Ascending aorta (tissue), 2 donors: ENCODE measurements around the gene TMEM179. TPM values are rescaled to one million over a fixed set of nuclear protein-coding genes. Genes with fewer than 3 reads are reported as not detected.

Experiments
- DNase-seq, 2 donors: peaks; one replicate each; pipeline ENCODE4 v3.0.0-alpha.2; 2019; ENCODE audit warnings: low spot score in 2 of 2
- H3K27ac ChIP-seq, 2 donors: fragments of 200-600 bp; sonication (generic); one replicate each; pipeline ENCODE4 v1.5.1; 2016 to 2017; ENCODE audit warnings: mild to moderate bottlenecking in 1 of 2
- H3K27me3 ChIP-seq: fragments of 200-600 bp; sonication (generic); one replicate; pipeline ENCODE4 v1.5.1; 2017
- H3K36me3 ChIP-seq, 2 donors: fragments of 200-600 bp; sonication (generic); one replicate each; pipeline ENCODE4 v1.5.1; 2016
- H3K4me1 ChIP-seq, 2 donors: fragments of 200-600 bp; sonication (generic); one replicate each; pipeline ENCODE4 v1.5.1; 2016 to 2017; ENCODE audit warnings: mild to moderate bottlenecking in 1 of 2
- H3K4me3 ChIP-seq, 2 donors: fragments of 200-600 bp; sonication (generic); one replicate each; pipeline ENCODE4 v1.5.1; 2016 to 2017; ENCODE audit warnings: mild to moderate bottlenecking in 1 of 2
- H3K9me3 ChIP-seq, 2 donors: fragments of 200-600 bp; sonication (generic); one replicate each; pipeline ENCODE4 v1.5.1; 2016
- intact Hi-C: fragments of 100-400 bp; cut with DNase I; formaldehyde crosslinking; loops from one replicate; pipeline ENCODE4 v1.15.1; 2023
- total RNA-seq: library from RNA; depleted of rRNA; stranded (reverse); fragments of >200 nt; gene quantifications from one replicate; pipeline ENCODE4 v1.1.0, GENCODE V29; 2016
- TF ChIP-seq, protein P1 (sequence below), 3 experiments: fragments of 200-600 bp in 2 of 3; fragments of 450-650 bp in 1 of 3; sonication (generic) in 2 of 3; IDR thresholded peaks; one replicate each; pipeline ENCODE4 v1.5.1; 2016 to 2019; ENCODE audit warnings: antibody characterized with exemption in 3 of 3, mild to moderate bottlenecking in 1 of 3, moderate library complexity in 1 of 3

TMEM179 gene
- total RNA-seq, 1 donor from 2014 or later = not detected

DNA sequence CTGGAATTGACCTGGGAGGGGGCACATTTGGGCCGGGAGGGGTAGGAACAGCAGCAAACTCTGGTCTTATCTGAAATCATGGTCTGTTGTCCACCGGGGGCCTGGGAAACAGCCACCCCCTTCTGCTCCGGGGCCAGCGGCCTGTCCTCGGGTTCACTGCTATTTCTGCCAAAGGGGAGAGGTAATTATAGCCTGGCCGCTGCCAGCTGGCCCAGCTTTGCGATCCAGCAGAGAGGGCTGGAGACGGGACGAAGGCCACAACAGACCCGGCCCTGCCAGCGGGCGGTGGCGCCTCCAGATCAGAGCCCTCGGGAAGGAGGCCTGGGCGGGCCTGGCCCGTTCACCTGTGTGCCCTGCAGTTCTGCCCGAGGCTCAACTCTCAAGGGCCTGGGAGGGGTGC is 25.1 kb downstream of the TMEM179 start, which contains the start of gene C14orf180:
Gene C14orf180, plus strand, starts transcription at position 258 of the 400 bp plus-strand sequence. CDS start 6,667 bp downstream, outside the sequence.
- Histone ChIP-seq H3K4me1 (peaks cover 12 to 26% of the 10 kb centered on the region in 2 donors), H3K9me3 (no peaks in the 10 kb centered on the region), H3K36me3 (no peaks in the 10 kb centered on the region), H3K27me3 (no peaks in the 10 kb centered on the region), H3K4me3 (no peak within 1 kb of the TSS), H3K27ac (no peak within 1 kb of the TSS)
- TF ChIP-seq, protein P1, sequence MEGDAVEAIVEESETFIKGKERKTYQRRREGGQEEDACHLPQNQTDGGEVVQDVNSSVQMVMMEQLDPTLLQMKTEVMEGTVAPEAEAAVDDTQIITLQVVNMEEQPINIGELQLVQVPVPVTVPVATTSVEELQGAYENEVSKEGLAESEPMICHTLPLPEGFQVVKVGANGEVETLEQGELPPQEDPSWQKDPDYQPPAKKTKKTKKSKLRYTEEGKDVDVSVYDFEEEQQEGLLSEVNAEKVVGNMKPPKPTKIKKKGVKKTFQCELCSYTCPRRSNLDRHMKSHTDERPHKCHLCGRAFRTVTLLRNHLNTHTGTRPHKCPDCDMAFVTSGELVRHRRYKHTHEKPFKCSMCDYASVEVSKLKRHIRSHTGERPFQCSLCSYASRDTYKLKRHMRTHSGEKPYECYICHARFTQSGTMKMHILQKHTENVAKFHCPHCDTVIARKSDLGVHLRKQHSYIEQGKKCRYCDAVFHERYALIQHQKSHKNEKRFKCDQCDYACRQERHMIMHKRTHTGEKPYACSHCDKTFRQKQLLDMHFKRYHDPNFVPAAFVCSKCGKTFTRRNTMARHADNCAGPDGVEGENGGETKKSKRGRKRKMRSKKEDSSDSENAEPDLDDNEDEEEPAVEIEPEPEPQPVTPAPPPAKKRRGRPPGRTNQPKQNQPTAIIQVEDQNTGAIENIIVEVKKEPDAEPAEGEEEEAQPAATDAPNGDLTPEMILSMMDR (IDR thresholded peaks at IDR 0.05) = no peak
- no peak for DNase-seq
- intact Hi-C loops = no loop called here

DNA sequence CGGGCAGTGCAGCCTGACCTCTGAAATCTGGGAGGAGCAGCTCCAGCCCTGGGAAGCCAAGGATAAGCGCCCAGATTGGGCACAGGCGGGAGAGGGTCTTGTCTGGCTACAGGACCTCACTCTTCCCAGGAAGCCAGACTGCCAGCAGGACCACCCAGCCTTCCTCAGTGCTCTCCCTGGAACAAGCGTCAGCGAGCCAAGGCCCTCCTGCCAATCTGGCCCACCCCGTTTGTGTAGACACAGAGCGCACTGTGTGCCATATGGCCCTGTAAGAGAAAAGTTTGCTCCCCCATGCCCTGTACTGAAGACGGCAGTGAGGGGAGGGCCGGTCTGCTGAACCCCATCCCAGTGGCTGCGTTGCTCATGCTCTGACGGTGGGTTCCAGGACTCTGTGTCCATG is 26.3 kb downstream of the TMEM179 start:
- Histone ChIP-seq H3K4me1 (peaks cover 12 to 26% of the 10 kb centered on the region in 2 donors), H3K27ac (no peak overlapping the region), H3K4me3 (no peak overlapping the region), H3K36me3 (no peaks in the 10 kb centered on the region), H3K27me3 (no peaks in the 10 kb centered on the region), H3K9me3 (no peaks in the 10 kb centered on the region)
- intact Hi-C loops = no loop called here
- TF ChIP-seq, protein P1 (IDR thresholded peaks at IDR 0.05) = no peak
- DNase-seq = no peak

DNA sequence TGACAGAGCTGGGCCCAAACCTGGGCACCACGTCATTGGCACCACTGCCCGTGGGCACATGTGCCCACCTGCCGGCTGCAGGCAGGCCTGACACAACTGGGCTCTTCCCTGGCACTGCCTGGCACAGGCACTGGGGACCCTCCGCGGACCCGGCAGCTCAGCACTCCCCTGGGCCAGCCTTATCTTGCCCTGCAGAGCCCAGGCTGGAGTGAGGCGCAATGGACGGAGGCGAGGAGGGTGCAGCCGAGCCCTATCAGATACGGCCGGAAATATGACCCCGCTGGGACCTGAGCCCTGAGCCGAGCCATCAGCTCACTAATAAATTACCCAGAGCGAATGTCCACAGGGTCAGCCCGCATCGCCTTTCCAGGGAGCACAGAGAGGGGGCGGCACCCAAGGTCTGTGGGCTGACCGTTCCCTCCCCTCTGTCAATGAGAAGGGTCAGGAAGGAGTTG is 26.7 kb downstream of the TMEM179 start:
- H3K4me3 ChIP-seq = no peak overlapping the region
- no peaks in the 10 kb centered on the region for H3K27me3 ChIP-seq
- TF ChIP-seq, protein P1 (IDR thresholded peaks at IDR 0.05) = no peak
- H3K9me3 ChIP-seq = no peaks in the 10 kb centered on the region
- intact Hi-C loops = no loop called here
- H3K27ac ChIP-seq = no peak overlapping the region
- H3K4me1 ChIP-seq = peaks cover 12 to 26% of the 10 kb centered on the region in 2 donors
- H3K36me3 ChIP-seq = no peaks in the 10 kb centered on the region
- DNase-seq = no peak

DNA sequence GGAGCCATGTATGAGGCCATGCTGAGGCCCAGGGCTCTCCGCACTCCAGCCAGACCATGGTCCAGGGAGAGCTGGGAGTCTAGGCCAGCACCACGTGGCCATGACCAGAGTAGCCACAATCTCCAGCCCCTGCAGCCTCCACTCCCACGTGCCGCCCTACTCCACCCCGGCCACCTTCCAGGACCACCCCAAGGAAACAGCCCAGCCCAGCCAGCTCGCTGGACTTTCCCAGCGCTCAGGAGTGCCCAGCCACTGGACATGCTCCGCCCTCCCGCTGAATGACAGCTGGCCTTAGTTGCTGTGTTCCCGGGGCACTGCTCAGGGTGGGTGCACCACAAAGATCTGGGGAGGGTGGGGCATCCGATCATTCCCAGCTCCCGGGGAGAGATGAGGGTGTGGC is 27.1 kb downstream of the TMEM179 start:
- H3K9me3 ChIP-seq = no peaks in the 10 kb centered on the region
- H3K4me1 ChIP-seq = peaks cover 12 to 26% of the 10 kb centered on the region in 2 donors
- H3K27me3 ChIP-seq = no peaks in the 10 kb centered on the region
- no peak for DNase-seq
- TF ChIP-seq, protein P1 (IDR thresholded peaks at IDR 0.05) = no peak
- no peaks in the 10 kb centered on the region for H3K36me3 ChIP-seq
- no peak overlapping the region for H3K27ac ChIP-seq
- intact Hi-C loops = no loop called here
- H3K4me3 ChIP-seq = no peak overlapping the region

DNA sequence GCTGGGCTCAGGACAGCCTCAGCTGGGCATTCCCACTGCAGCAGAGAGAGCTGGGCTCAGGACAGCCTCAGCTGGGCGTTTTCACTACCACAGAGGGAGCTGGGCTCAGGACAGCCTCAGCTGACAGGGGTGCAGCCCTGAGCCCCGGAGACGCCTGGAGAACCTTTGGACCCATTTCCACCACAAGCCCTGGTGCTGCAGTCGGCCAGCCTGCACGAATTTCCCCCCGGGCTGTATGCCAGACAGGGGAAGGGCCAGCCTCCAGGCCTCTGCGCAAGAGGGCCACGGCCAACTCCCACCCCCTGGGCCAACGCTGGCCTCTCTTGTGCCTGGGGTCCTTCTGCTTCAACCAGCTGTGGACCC is 27.6 kb downstream of the TMEM179 start:
- no peaks in the 10 kb centered on the region for H3K36me3 ChIP-seq
- intact Hi-C loops = no loop called here
- H3K27ac ChIP-seq = no peak overlapping the region
- no peaks in the 10 kb centered on the region for H3K9me3 ChIP-seq
- TF ChIP-seq, protein P1 (IDR thresholded peaks at IDR 0.05) = no peak
- no peak for DNase-seq
- H3K27me3 ChIP-seq = no peaks in the 10 kb centered on the region
- H3K4me1 ChIP-seq = peaks cover 9 to 26% of the 10 kb centered on the region in 2 donors
- H3K4me3 ChIP-seq = no peak overlapping the region
